ENCODE data around the gene PCDHA11. TPM values are rescaled to one million over a fixed set of nuclear protein-coding genes. Genes with fewer than 3 reads are reported as not detected.
"Not testable (repeated sequence)": the region's sequence is repeated elsewhere in the genome, so short reads cannot be mapped to it uniquely, and the experiment has no call there.

PCDHA11 gene
- total and polyA plus RNA-seq, 4 donors = 0.08 to 1.6 (median 0.52) TPM

GRCh38 chr5:140822281-140822629 is 46.5 kb upstream of the PCDHA11 start:
- no peak for ATAC-seq (ENCODE audit: insufficient read depth, low FRiP score)
- no peak overlapping the region for H3K27ac ChIP-seq (ENCODE audit: low read depth in 1 of 2, low read length in 1 of 2)

GRCh38 chr5:140822969-140823368 is 45.8 kb upstream of the PCDHA11 start:
- not testable (repeated sequence) for H3K36me3 ChIP-seq (ENCODE audit: control insufficient read depth in 4 of 4, insufficient read depth in 4 of 4, low read length in 4 of 4); H3K4me1 ChIP-seq (ENCODE audit: control insufficient read depth in 5 of 5, insufficient read depth in 5 of 5, low read length in 5 of 5); H3K4me3 ChIP-seq; ATAC-seq (ENCODE audit: insufficient read depth, low FRiP score); H3K9ac ChIP-seq (ENCODE audit: insufficient read depth in 1 of 2, low read length in 2 of 2); DNase-seq; H3K27me3 ChIP-seq (ENCODE audit: control insufficient read depth in 3 of 3, insufficient read depth in 3 of 3, low read length in 2 of 3); H3K27ac ChIP-seq (ENCODE audit: low read depth in 1 of 2, low read length in 1 of 2)
- peaks cover 0 to 20% (median under 1%) of the 10 kb centered on the region in 4 donors for H3K9me3 ChIP-seq (ENCODE audit: control insufficient read depth in 4 of 4, insufficient read depth in 3 of 4, low read length in 3 of 4)
- 50 to 58% methylated on average over 48 of the region's 48 CpGs for WGBS, 2 donors

More at GRCh38 chr5:140822281-140822629, 46.5 kb upstream of the PCDHA11 start:
- peaks cover 0 to 19% (median 0%) of the 10 kb centered on the region in 4 donors for H3K9me3 ChIP-seq (ENCODE audit: control insufficient read depth in 4 of 4, insufficient read depth in 3 of 4, low read length in 3 of 4)
- H3K27me3 ChIP-seq (ENCODE audit: control insufficient read depth in 3 of 3, insufficient read depth in 3 of 3, low read length in 2 of 3) = no peaks in the 10 kb centered on the region
- H3K9ac ChIP-seq (ENCODE audit: insufficient read depth in 1 of 2, low read length in 2 of 2) = no peak overlapping the region
- no peaks in the 10 kb centered on the region for H3K36me3 ChIP-seq (ENCODE audit: control insufficient read depth in 4 of 4, insufficient read depth in 4 of 4, low read length in 4 of 4)
- H3K4me3 ChIP-seq = no peak overlapping the region
- TF ChIP-seq CTCF (IDR thresholded peaks at IDR 0.05; ENCODE audit: control extremely low read depth, extremely low read depth) = no peak
- 25 to 27% methylated on average over 6 of the region's 6 CpGs for WGBS, 2 donors
- no peak for DNase-seq
- H3K4me1 ChIP-seq (ENCODE audit: control insufficient read depth in 5 of 5, insufficient read depth in 5 of 5, low read length in 5 of 5) = no peaks in the 10 kb centered on the region

DNA sequence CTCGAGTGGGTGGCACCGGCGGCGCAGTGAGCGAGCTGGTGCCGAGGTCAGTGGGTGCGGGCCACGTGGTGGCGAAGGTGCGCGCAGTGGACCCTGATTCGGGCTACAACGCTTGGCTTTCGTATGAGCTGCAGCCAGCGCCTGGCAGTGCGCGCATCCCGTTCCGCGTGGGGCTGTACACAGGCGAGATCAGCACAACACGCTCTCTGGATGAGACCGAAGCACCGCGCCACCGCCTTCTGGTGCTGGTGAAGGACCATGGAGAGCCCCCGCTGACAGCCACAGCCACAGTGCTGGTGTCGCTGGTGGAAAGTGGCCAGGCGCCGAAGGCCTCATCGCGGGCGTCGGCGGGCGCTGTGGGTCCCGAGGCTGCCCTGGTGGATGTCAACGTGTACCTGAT is 45.3 kb upstream of the PCDHA11 start:
- Histone ChIP-seq H3K4me1 (ENCODE audit: control insufficient read depth in 5 of 5, insufficient read depth in 5 of 5, low read length in 5 of 5) (no peaks in the 10 kb centered on the region), H3K9ac (ENCODE audit: insufficient read depth in 1 of 2, low read length in 2 of 2) (no peak overlapping the region), H3K27ac (ENCODE audit: low read depth in 1 of 2, low read length in 1 of 2) (no peak overlapping the region), H3K36me3 (ENCODE audit: control insufficient read depth in 4 of 4, insufficient read depth in 4 of 4, low read length in 4 of 4) (no peaks in the 10 kb centered on the region), H3K4me3 (no peak overlapping the region), H3K9me3 (ENCODE audit: control insufficient read depth in 4 of 4, insufficient read depth in 3 of 4, low read length in 3 of 4) (peaks cover 0 to 24% (median 3%) of the 10 kb centered on the region in 4 donors), H3K27me3 (ENCODE audit: control insufficient read depth in 3 of 3, insufficient read depth in 3 of 3, low read length in 2 of 3) (peaks cover 0 to 4% (median 0%) of the 10 kb centered on the region in 3 donors)
- WGBS, 2 donors = 55 to 62% methylated on average over 35 to 38 of the region's 38 CpGs
- no peak for TF ChIP-seq CTCF (IDR thresholded peaks at IDR 0.05; ENCODE audit: control extremely low read depth, extremely low read depth)
- no peak for DNase-seq
- ATAC-seq (ENCODE audit: insufficient read depth, low FRiP score) = no peak

GRCh38 chr5:140827704-140828361 is 40.9 kb upstream of the PCDHA11 start, which contains the start of gene PCDHA6:
Gene PCDHA6 (plus strand): TSS chr5:140827960. CDS start chr5:140828092, 132 bp downstream.
- H3K36me3 ChIP-seq (ENCODE audit: control insufficient read depth in 4 of 4, insufficient read depth in 4 of 4, low read length in 4 of 4) = no peaks in the 10 kb centered on the region
- DNase-seq (peak in 1 of 3 donors; percentile 3), ATAC-seq (ENCODE audit: insufficient read depth, low FRiP score) (no peak)
- no peak within 1 kb of the TSS for H3K9ac ChIP-seq (ENCODE audit: insufficient read depth in 1 of 2, low read length in 2 of 2)
- TF ChIP-seq CTCF (IDR thresholded peaks at IDR 0.05; ENCODE audit: control extremely low read depth, extremely low read depth) = no peak
- peaks cover 0 to 7% (median 0%) of the 10 kb centered on the region in 3 donors for H3K27me3 ChIP-seq (ENCODE audit: control insufficient read depth in 3 of 3, insufficient read depth in 3 of 3, low read length in 2 of 3)
- no peak within 1 kb of the TSS for H3K4me3 ChIP-seq
- no peaks in the 10 kb centered on the region for H3K4me1 ChIP-seq (ENCODE audit: control insufficient read depth in 5 of 5, insufficient read depth in 5 of 5, low read length in 5 of 5)
- WGBS, 2 donors = 15 to 17% methylated on average over 27 of the region's 27 CpGs
- H3K27ac ChIP-seq (ENCODE audit: low read depth in 1 of 2, low read length in 1 of 2) = no peak within 1 kb of the TSS
- H3K9me3 ChIP-seq (ENCODE audit: control insufficient read depth in 4 of 4, insufficient read depth in 3 of 4, low read length in 3 of 4) = peaks cover 0 to 32% (median 3%) of the 10 kb centered on the region in 4 donors

All from lung (tissue), 12 donors.